ENCODE results near the gene C9orf153.
A peak's percentile ranks its signal among the peaks of the same experiment; 100 is the strongest.
"Not testable (repeated sequence)": the region's sequence is repeated elsewhere in the genome, so short reads cannot be mapped to it uniquely, and the experiment has no call there.

Gene C9orf153

DNA sequence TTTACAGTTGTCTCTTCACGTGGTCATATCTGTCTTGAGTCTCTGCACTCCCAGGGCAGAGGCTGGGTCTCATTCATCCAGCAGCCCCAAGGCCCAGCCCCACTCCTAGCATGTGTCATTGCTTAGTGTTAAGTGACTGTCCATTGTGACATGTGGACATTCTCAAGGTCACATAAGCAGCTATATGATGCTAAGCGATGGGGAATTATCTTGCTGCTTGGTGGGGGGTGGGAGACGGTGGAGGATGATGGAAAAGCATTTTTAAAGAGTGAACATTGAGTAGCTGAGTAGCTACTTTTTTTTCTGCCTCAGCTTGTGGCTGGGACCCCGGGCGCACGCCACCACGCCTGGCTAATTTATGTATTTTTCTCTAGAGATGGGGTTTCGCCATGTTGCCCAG, at the start of gene C9orf153:
Gene C9orf153 (minus strand): TSS at position 101 of the 400 bp plus-strand sequence. CDS start 30,054 bp downstream, outside the sequence.
- no peak for DNase-seq (ENCODE audit: low read depth, low spot score)

- no peak for DNase-seq (ENCODE audit: low read depth, low spot score)
Measured at GRCh38 chr9:86308687-86309086, 49.2 kb upstream of the C9orf153 start.

DNA sequence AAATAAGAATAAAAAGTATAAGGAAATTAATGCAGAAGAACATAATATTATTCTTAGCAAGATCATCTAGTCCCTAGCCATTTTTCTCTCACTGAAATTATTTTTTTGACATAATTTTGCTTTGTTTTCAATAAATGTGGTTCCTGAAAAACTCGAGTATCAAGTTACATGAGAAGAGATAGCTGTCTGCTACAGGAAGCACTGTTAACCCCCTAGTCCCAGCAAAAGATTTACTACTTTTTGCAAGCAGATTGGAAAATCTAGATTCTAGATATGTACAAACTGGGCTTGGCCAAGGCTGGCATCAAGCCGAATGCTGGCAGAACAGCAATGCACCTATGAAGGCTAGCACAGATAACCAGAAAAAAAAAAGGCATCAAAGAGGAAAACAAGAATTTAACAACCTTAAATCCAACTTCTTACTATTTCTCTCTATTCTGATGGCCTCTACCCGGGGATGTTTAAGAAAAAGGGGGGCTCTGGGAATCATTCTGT, 44.8 kb upstream of the C9orf153 start:
- DNase-seq (ENCODE audit: low read depth, low spot score): no peak

DNA sequence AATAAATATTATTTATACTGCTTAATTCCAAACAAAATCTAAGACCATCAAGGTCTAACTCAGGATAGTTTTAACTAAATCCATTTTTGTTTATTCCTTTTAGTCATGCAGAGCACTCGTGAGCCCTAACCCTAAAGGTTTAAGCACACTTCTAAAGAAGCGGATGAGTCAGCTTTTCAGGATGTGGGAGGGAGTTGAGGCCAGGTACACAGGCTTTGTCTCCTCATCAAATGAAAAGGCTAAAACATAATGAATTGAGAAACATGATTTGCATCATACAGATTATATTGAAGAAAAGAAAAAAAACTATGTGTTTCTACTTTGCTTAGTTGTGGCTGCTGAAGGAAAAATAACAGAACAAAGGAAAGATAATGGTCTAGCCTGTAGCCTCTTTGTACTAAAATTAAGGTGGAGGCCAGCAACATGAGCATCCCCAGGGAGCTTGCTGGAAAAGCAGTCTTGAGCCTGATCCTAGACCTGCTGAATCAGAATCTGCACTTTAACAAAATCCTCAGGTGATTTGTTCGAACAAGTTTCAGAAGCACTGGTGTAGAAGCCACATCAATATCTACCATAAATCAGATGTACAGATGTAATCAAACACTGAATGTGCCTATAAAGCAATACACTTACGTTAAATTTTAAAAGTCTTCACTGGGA, 44.0 kb upstream of the C9orf153 start:
- DNase-seq (ENCODE audit: low read depth, low spot score): peak; percentile 15

DNA sequence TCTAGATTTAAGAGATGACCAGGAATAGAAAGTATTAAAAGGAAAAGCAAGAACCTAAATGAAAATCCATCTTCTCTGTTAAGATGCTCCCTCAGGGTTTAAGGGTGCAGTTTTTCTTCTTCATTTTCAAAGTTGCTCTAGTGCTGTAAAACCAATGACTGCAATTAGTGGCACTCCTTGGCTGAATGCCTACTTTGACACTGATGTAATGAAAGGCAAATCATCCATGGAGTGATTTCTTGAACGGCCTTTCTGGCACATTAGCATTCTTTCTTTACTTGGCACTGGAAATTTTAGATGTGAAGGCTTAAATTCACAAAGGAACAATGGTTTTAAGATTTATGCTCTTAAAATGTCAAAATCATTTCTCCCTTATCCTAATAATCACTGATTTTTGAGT, 42.2 kb upstream of the C9orf153 start:
- no peak for DNase-seq (ENCODE audit: low read depth, low spot score)

GRCh38 chr9:86300701-86301100, 41.2 kb upstream of the C9orf153 start:
- DNase-seq (ENCODE audit: low read depth, low spot score): no peak

DNA sequence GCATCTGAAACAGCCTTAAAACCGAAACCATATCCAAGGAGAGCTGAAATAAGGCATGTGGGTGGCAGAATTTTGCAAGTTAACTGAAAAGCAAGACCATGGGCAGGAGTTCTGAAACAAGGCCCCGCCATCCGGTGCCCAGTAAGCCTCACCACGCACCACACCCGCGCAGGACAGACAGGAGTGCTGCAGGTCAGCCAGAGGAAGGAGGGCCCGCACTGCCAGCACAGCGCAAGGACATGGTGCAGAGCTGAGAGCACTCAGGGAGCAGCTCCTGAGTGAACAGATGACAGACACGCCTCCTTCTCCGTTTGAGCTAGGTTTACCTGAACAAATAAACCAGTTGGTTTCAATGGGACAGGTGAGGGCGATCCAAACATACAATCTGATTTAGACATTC, 39.4 kb upstream of the C9orf153 start:
- no peak for DNase-seq (ENCODE audit: low read depth, low spot score)

DNA sequence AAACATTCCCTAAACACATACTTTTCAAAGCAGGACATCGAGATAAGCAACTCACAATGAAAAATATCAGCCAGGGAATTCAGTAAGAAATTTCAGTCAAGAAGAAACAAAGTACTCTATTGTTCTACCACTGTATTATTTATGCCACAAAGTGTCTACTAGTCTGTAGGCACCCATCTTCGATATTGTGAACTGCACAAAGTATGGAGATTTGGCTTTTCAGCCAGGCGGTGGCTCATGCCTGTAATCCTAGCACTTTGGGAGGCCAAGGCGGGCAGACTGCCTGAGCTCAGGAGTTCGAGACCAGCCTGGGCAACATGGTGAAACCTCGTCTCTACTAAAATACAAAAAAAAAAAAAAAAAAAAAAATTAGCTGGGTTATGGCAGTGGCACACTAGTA, 30.9 kb upstream of the C9orf153 start:
- DNase-seq (ENCODE audit: low read depth, low spot score): not testable (repeated sequence)

GRCh38 chr9:86288499-86289198, 29.2 kb upstream of the C9orf153 start:
- no peak for DNase-seq (ENCODE audit: low read depth, low spot score)

- peak; percentile 55 for DNase-seq (ENCODE audit: low read depth, low spot score)
Measured at GRCh38 chr9:86287013-86287412, 27.6 kb upstream of the C9orf153 start.

DNA sequence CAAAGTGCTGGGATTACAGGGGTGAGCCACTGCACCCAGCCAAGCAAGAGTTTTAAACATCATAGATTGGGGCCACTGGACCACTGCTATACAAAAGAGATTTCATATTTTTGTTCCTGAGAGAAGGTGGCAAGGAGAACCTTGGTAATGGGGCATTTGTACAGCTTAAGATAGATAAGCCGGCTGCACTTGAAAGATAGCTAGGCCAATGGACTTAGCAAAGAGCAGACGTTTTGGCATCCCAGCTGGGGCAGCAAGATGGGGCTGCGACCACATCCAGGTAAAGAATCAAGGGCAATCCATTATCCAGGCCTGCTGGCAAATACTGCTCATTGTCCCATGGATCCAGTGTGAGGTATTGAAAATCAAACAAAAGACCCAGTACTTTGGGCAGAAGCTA, 26.8 kb upstream of the C9orf153 start:
- no peak for DNase-seq (ENCODE audit: low read depth, low spot score)

GRCh38 chr9:86285261-86285660, 25.8 kb upstream of the C9orf153 start:
- DNase-seq (ENCODE audit: low read depth, low spot score): no peak

DNA sequence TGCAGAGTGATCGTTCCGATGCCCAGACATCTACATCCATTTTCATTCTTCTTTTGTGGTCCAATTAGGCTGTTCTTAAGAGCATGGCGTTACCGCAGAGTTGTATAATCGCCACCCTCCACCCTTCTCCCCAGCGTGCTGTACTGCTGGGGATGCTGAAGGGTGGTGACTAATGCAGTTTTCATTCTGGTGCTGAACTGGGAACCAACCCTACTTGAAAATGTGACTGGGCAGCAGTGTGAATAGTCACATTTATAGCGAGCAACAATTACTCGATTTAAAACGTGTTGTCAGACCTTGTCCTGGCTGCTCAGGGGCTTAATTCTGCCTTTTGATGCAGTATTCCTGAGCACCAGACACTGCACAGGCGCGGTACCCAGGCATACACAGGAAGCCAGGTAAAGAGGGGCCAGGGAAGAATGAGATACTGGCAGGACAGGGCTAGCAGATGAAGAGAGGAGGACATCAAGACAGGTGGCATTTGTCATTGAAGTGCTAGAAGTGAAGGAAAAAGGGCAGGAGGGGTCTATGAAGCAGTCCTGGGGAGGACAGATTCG, 23.6 kb upstream of the C9orf153 start:
- DNase-seq (ENCODE audit: low read depth, low spot score): no peak

DNA sequence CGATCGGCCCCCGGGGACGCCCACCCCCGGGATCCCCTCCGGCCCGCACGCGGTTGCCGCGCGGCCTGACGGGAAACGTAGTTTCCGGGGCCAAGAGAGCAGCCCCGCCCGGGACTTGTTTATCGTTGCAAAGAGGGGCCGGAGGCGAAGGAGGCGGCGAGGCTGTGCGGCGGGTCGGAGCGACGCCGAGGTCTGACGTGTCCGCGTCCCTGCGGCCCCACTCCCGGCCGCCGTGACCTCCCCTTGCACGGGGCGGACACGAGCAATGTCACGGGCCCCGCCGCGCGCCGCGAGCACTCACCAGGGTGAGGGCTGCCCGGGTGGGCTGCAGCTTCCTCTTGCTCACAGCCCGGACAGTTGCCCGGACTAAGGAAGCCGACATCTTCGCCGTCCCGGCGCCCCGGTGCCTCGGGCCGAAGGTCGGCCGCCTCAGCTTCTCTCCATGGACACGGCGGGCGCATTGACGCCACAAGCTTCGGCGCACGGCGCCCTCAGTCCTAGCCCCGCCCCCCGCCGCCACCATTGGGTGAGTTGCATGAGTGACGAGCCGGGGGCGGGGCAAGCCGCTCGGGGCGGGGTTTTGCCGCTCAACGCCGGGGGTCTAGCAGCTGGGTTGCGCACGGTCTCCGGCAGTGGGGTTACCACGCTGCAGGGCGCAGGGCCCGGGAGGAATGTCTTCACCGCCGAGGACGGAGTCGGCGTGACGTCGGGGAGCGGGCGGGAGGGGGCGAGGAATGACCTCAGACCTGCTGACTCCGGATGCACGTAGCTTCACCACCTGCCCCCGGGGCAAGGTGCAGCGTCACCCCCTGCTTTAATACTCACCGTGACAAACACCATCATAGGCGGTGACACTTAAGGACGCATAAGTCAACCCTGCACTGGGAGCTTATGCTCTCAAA, 22.9 kb upstream of the C9orf153 start, which contains the start of gene ISCA1:
Gene ISCA1 (minus strand): TSS at position 462 of the 902 bp plus-strand sequence. CDS start 80 bp downstream, at position 382.
- DNase-seq (ENCODE audit: low read depth, low spot score): peak; percentile 96

DNA sequence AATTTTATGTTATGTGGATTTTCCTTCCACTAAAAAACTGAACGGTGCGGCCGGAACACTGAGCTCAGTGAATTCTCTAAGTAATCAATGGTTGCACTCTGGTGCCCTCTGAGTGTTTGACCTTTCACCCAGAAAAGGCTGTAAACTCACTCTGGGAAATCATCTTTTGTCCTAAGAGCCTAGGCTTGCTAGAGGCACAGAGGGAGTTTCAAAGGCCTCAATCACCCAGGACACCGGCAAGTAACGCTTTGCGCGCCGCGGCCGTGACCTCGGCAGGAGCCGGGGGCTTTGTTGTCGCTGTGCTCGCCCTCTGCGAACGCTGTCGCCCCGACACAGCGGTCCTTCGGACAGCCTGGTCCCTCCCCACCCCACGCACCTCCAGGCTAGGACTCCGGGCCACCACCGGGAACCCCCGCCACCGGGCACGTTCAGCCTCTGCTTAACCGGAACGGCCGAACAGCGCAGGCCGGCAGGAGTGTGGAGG, 22.2 kb upstream of the C9orf153 start:
- peak; percentile 77 for DNase-seq (ENCODE audit: low read depth, low spot score)

DNA sequence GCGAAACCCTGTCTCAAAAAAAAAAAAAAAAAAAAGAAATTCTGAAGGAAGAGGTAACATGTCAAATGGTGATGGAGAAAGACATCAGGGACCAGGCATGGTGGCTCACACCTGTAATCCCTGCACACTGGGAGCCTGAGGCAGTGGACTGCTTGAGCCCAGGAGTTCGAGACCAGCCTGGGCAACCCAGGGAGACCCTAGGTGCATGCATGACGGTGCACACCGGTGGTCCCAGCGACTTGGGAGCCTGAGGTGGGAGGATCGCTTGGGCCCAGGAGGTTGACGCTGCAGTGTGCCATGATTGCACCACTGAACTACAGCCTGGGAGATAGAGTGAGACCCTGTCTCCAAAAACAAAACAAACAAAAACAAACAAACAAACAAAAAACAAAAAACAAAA, 21.1 kb upstream of the C9orf153 start:
- no peak for DNase-seq (ENCODE audit: low read depth, low spot score)

DNA sequence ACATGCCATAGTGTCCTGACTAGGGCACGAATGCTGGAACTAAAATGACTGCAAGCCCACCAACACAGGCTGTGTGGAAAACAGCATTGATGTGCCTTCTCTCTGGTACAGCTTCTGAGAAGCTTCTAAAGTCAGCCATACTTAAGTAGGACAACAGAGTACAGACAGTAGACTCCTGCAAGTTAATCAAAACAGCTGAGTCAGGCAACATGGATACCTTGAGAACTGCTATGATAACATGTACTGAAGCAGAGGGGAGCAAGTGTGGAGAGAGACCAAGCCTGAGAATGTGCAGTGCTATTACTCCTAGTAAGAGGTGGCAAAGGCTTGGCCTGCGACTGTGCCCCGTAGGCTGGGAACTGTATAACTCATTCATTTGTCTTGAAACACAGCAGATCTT, 20.4 kb upstream of the C9orf153 start:
- DNase-seq (ENCODE audit: low read depth, low spot score): no peak

GRCh38 chr9:86277072-86277471, 17.6 kb upstream of the C9orf153 start:
- no peak for DNase-seq (ENCODE audit: low read depth, low spot score)

DNA sequence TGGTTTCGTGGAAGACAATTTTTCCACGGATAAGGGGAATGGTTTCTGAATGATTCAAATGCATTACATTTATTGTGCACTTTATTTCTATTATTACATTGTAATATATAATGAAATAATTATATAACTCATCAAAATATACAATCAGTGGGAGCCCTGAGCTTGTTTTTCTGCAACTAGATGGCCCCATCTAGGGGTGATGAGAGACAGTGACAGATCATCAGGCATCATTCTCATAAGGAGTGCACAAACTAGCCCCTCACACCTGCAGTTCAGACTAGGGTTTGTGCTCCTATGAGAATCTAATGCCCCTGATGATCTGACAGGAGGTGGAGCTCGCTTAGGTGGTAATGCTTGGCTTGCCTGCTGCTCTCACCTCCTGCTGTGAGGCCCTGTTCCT, 16.5 kb upstream of the C9orf153 start:
- DNase-seq (ENCODE audit: low read depth, low spot score): no peak

GRCh38 chr9:86274821-86275643, 15.6 kb upstream of the C9orf153 start:
- no peak for DNase-seq (ENCODE audit: low read depth, low spot score)

GRCh38 chr9:86272221-86272620, 12.8 kb upstream of the C9orf153 start:
- no peak for DNase-seq (ENCODE audit: low read depth, low spot score)
